B cell (primary cell): ENCODE results near the gene KCNJ18. TPM values are rescaled to one million over a fixed set of nuclear protein-coding genes. Genes with fewer than 3 reads are reported as not detected.
"Not testable (repeated sequence)": the region's sequence is repeated elsewhere in the genome, so short reads cannot be mapped to it uniquely, and the experiment has no call there.

Experiments used
- ATAC-seq: fragments of 200-7000 bp; cut with Tn5 transposase; one replicate; pipeline ENCODE4 v1.10.0; 2021; ENCODE audit warnings: low read depth, mild to moderate bottlenecking, moderate number of reproducible peaks, moderate library complexity
- CTCF ChIA-PET: fragments of 350-600 bp; sonication (Branson Sonifier 250); formaldehyde crosslinking; loops from one replicate; lab custom pipeline; 2021; ENCODE audit warnings: antibody characterized with exemption, inconsistent platforms; lab: Charles Lee
- POLR2A ChIA-PET: fragments of 350-600 bp; sonication (Branson Sonifier 250); formaldehyde crosslinking; loops from one replicate; lab custom pipeline; 2021; ENCODE audit warnings: antibody characterized with exemption; lab: Charles Lee
- DNase-seq: peaks from one replicate; pipeline ENCODE4 v3.0.0; 2013
- H2AFZ ChIP-seq: 2 replicates; pipeline ENCODE4 v1.6.1; 2012; ENCODE audit warnings: mild to moderate bottlenecking, low read depth, low read length; ENCODE audit not compliant: insufficient read depth, poor library complexity, severe bottlenecking
- H3K27ac ChIP-seq, 2 donors: 1 replicate in 1 of 2; 2 replicates in 1 of 2; pipeline ENCODE4 v1.5.1; 2012 to 2013; ENCODE audit warnings: low read length in 2 of 2, mild to moderate bottlenecking in 2 of 2, moderate library complexity in 1 of 2
- H3K27me3 ChIP-seq, 4 experiments: fragments of 200-600 bp in 1 of 4; sonication (generic) in 1 of 4; replicated peaks in 1 of 4; 1 replicate in 2 of 4; 2 replicates in 2 of 4; pipeline versions ENCODE4 v1.6.1 to v1.7.0; 2013 to 2016; ENCODE audit warnings: low read length in 3 of 4, mild to moderate bottlenecking in 2 of 4, mixed read lengths in 1 of 4, moderate library complexity in 1 of 4; ENCODE audit not compliant: insufficient read depth in 4 of 4, control insufficient read depth in 3 of 4; ENCODE audit errors: control extremely low read depth in 1 of 4
- H3K36me3 ChIP-seq, 2 experiments: replicated peaks in 1 of 2; 1 replicate in 1 of 2; 2 replicates in 1 of 2; pipeline versions ENCODE4 v1.6.1 to v1.7.1; 2013; ENCODE audit warnings: low read length in 1 of 2; ENCODE audit not compliant: insufficient read depth in 2 of 2, control insufficient read depth in 1 of 2; ENCODE audit errors: control extremely low read depth in 1 of 2, extremely low read depth in 1 of 2
- H3K4me1 ChIP-seq, 2 donors: fragments of 200-600 bp in 1 of 2; sonication (generic) in 1 of 2; 1 replicate in 1 of 2; 2 replicates in 1 of 2; pipeline versions ENCODE4 v1.5.1 to v1.6.1; 2013 to 2017; ENCODE audit warnings: low read length in 2 of 2; ENCODE audit not compliant: control insufficient read depth in 2 of 2, insufficient read depth in 2 of 2
- H3K4me2 ChIP-seq: replicated peaks from 2 replicates; pipeline ENCODE3; 2012; ENCODE audit warnings: mild to moderate bottlenecking, low read depth, low read length; ENCODE audit not compliant: poor library complexity, severe bottlenecking
- H3K4me3 ChIP-seq, 5 experiments: fragments of 200-600 bp in 1 of 5; sonication (generic) in 1 of 5; 1 replicate in 3 of 5; 2 replicates in 2 of 5; pipeline versions ENCODE4 v1.5.1 to v1.7.0; 2011 to 2016; ENCODE audit warnings: low read length in 4 of 5, mild to moderate bottlenecking in 4 of 5, low read depth in 2 of 5, control low read depth in 1 of 5, moderate library complexity in 1 of 5; ENCODE audit not compliant: insufficient read depth in 1 of 5; ENCODE audit errors: control extremely low read depth in 1 of 5, extremely low read depth in 1 of 5
- H3K79me2 ChIP-seq: fragments of 200-600 bp; sonication (generic); one replicate; pipeline ENCODE4 v1.6.0; 2016; ENCODE audit warnings: low read length; ENCODE audit not compliant: control insufficient read depth, insufficient read depth
- H3K9ac ChIP-seq: fragments of 200-600 bp; sonication (generic); 2 replicates; pipeline ENCODE4 v1.6.1; 2017; ENCODE audit warnings: mild to moderate bottlenecking, low read length, moderate library complexity
- H3K9me3 ChIP-seq, 3 donors: one replicate each; pipeline versions ENCODE4 v1.6.1 to v1.7.1; 2013; ENCODE audit warnings: low read length in 2 of 3; ENCODE audit not compliant: control insufficient read depth in 2 of 3, insufficient read depth in 1 of 3; ENCODE audit errors: control extremely low read depth in 1 of 3
- H4K20me1 ChIP-seq: 2 replicates; pipeline ENCODE4 v1.6.0; 2012; ENCODE audit warnings: mild to moderate bottlenecking, low read length; ENCODE audit not compliant: insufficient read depth, control insufficient read depth, poor library complexity, severe bottlenecking
- H3K27ac Mint-ChIP-seq: one replicate; pipeline ENCODE4 v1.8.0; 2021; ENCODE audit warnings: mixed read lengths
- H3K27me3 Mint-ChIP-seq: one replicate; pipeline ENCODE4 v1.8.0; 2021; ENCODE audit warnings: mixed read lengths
- H3K4me1 Mint-ChIP-seq: one replicate; pipeline ENCODE4 v1.8.0; 2021; ENCODE audit warnings: mixed read lengths
- H3K4me3 Mint-ChIP-seq: one replicate; pipeline ENCODE4 v1.8.0; 2021; ENCODE audit warnings: mixed read lengths
- H3K9me3 Mint-ChIP-seq: one replicate; pipeline ENCODE4 v1.8.0; 2022; ENCODE audit warnings: mixed read lengths; ENCODE audit not compliant: insufficient read depth
- WGBS: methylation state at CpG from one replicate; pipeline ENCODE4 v1.1.5; 2013; ENCODE audit warnings: missing lambda C conversion rate; ENCODE audit not compliant: insufficient coverage; 5-methylcytosine and 5-hydroxymethylcytosine counted together
- intact Hi-C: fragments of 100-400 bp; cut with micrococcal nuclease; formaldehyde crosslinking; loops from one replicate; pipeline ENCODE4 v1.10.0; 2022
- polyA plus RNA-seq: library from polyadenylated mRNA; depleted of rRNA; stranded (reverse); fragments of >200 nt; gene quantifications from 2 replicates; pipeline ENCODE4 v1.2.3, GENCODE V29; 2012
- total RNA-seq, 2 donors: library from RNA; stranded (reverse); fragments of 120-200 nt in 1 of 2; gene quantifications; 1 replicate in 1 of 2; 2 replicates in 1 of 2; pipeline versions ENCODE4 v1.2.3 to v1.2.4, GENCODE V29; 2013 to 2022

KCNJ18 gene
- total and polyA plus RNA-seq, 2 donors (not counting 1 experiment from before 2014, with no cell fraction given), result not detected

DNA sequence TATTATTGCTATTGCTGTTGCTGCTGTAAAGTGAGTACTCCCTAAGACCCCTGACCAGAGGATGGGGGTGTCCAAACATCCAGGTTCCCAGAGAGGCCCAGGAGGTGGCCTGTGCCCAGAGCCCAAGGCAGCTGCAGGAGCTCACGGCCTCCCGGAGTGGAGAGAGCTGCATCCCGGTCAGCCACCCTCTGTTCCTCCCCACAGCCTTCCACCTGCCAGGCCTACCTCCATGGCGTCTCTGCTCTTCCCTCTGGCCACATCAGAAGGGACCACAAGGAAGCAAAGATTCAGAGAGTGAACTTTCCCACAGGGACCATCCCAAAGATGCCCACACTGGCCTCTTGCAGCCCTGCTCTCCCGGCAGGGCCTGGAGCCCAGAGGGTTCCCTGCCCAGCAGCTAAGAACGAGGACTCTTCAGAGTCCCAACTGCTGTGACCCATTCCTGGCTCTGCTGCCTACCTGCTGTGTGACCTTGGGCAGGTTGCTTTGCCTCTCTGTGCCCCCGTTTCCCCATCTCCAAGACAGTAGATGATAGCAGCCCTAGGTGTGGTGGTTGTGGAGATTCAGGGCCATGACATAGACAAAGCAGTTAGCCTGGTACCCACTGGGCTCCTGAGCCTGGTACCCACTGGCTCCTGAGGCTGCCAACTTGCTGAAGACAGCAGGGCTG lies 53.2 kb downstream of the KCNJ18 start:
- H3K4me3 Mint-ChIP-seq, H3K27ac ChIP-seq, H3K27me3 ChIP-seq, intact Hi-C loops, H3K27me3 Mint-ChIP-seq, ATAC-seq, H3K36me3 ChIP-seq, POLR2A ChIA-PET, H4K20me1 ChIP-seq, H3K4me2 ChIP-seq, H2AFZ ChIP-seq, H3K79me2 ChIP-seq, H3K9ac ChIP-seq, DNase-seq, H3K4me3 ChIP-seq, H3K4me1 ChIP-seq, H3K4me1 Mint-ChIP-seq, CTCF ChIA-PET, H3K9me3 Mint-ChIP-seq, H3K27ac Mint-ChIP-seq: not testable (repeated sequence)
- WGBS, result 79% methylated on average over 6 of the region's 7 CpGs
- H3K9me3 ChIP-seq, result peaks cover 0 to 12% (median 0%) of the 10 kb centered on the region in 3 donors

DNA sequence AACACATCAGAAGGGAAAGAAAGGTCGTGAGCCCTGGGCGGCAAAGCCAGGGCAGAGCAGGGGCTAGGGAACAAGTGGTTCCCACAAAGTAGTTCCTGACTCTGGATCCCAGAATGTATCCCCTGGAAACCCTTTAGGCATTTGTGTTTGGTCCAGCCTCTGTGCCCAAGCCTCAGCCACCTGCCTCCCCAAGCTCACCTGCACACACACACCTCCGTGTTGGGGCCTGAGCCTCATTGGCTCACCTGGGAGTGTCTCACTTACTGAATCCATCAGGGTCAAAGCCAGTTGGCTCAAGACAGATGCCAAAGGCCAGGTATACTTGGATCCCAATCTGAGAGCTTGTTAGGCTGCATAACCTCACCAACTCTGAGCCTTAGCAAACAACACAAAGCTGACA lies 54.1 kb downstream of the KCNJ18 start:
- peaks cover 0 to 17% (median 0%) of the 10 kb centered on the region in 3 donors for H3K9me3 ChIP-seq
- H3K9me3 Mint-ChIP-seq, H3K27ac ChIP-seq, H3K9ac ChIP-seq, H3K4me3 ChIP-seq, POLR2A ChIA-PET, H3K27me3 ChIP-seq, H3K4me2 ChIP-seq, H3K36me3 ChIP-seq, H2AFZ ChIP-seq, H3K79me2 ChIP-seq, ATAC-seq, H3K4me1 ChIP-seq, CTCF ChIA-PET, H3K4me3 Mint-ChIP-seq, H4K20me1 ChIP-seq, H3K27me3 Mint-ChIP-seq, DNase-seq, H3K4me1 Mint-ChIP-seq, intact Hi-C loops, H3K27ac Mint-ChIP-seq: not testable (repeated sequence)
- WGBS, result 97% methylated on average over 3 of the region's 3 CpGs

DNA sequence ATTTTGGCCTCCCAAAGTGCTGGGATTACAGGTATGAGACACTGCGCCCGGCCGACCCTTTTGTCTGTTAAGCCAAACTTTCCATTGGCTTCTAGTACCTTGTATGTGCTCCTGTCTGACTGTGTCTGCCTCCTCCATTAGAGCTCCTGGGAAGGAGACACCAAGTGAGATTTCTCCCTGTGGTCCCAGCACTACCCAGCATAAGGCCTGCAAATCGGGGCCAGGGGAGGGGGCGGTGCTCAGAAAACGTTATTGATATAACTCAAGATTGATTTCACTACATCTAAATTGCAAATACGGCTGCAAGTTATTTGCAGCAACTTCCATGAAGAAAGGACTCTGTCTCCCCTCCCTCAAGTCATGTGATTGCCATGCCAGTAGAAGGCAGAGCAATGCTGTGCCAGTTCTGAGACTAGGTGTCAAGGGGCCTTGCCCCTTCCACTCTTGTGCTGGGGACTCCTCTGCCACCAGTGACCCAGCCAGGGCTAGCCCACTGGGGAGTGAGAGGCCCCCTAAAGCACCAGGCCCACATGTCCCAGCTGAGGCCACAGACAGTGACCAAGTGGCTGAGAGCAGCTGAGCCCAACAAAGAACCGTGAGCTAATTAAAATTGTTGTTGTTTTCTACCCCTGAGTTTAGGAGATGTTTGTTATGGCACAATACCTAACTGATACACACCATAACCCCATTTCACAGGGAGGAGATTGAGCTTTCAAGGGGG lies 55.0 kb downstream of the KCNJ18 start:
- WGBS, result 100% methylated on average over 5 of the region's 8 CpGs
- H3K4me2 ChIP-seq, H3K27ac Mint-ChIP-seq, H3K9ac ChIP-seq, H3K27me3 ChIP-seq, POLR2A ChIA-PET, H3K4me3 Mint-ChIP-seq, H3K27me3 Mint-ChIP-seq, ATAC-seq, H4K20me1 ChIP-seq, CTCF ChIA-PET, H3K4me1 Mint-ChIP-seq, DNase-seq, H3K9me3 Mint-ChIP-seq, H3K4me1 ChIP-seq, H3K4me3 ChIP-seq, H2AFZ ChIP-seq, H3K27ac ChIP-seq, intact Hi-C loops, H3K79me2 ChIP-seq, H3K36me3 ChIP-seq: not testable (repeated sequence)
- H3K9me3 ChIP-seq, result peaks cover 0 to 17% (median 0%) of the 10 kb centered on the region in 3 donors

DNA sequence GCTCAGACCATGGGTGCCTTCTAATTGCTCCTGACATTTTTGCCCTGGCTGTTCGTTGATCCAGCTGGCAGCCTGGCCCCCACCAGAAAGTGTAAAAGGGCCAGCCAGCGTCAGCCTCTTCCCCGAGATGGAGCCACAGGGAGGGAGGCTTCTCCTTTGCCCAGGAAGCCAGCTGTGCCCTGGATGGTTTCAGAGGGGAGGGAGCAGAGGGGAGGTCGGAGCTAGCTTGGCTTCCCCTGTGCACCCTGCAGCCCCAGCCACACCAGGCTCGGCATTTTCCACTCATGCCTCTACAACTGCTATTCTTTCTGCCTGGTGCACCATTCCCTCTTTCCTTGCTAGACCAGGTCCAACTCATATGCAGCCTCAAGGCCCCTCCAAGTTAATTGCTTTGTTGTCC lies 56.4 kb downstream of the KCNJ18 start:
- H3K79me2 ChIP-seq, H2AFZ ChIP-seq, POLR2A ChIA-PET, H3K9me3 Mint-ChIP-seq, H3K27me3 Mint-ChIP-seq, H3K27ac ChIP-seq, H4K20me1 ChIP-seq, H3K27me3 ChIP-seq, H3K9ac ChIP-seq, CTCF ChIA-PET, H3K36me3 ChIP-seq, H3K27ac Mint-ChIP-seq, ATAC-seq, DNase-seq, intact Hi-C loops, H3K4me2 ChIP-seq, H3K4me1 ChIP-seq, H3K4me1 Mint-ChIP-seq, H3K4me3 Mint-ChIP-seq, H3K4me3 ChIP-seq: not testable (repeated sequence)
- peaks cover 0 to 17% (median 0%) of the 10 kb centered on the region in 3 donors for H3K9me3 ChIP-seq
- WGBS, result 30% methylated on average over 5 of the region's 5 CpGs
